Measurements from ENCODE around the gene SYNE3.

Gene SYNE3

DNA sequence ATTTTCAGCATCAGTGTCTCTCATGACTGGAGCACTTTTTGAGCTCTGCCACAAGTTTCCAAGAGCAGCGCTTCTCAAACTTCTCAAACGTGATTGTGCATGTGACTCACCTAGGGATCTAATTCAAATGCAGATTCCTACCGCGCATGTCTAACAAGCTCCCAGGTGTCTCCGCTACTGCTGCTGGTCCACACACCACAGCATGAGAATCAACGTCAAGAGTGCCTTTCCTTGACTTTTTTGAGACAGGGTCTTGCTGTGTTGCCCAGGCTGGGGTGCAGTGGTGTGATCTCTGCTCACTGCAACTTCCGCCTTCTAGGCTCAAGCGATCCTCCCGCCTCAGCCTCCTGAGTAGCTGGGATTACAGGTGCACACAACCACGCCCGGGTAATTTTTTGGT, 40.8 kb upstream of the SYNE3 start:
- H3K4me3 ChIP-seq (ENCODE audit: low read length): no peak overlapping the region
- TF ChIP-seq, protein P1, sequence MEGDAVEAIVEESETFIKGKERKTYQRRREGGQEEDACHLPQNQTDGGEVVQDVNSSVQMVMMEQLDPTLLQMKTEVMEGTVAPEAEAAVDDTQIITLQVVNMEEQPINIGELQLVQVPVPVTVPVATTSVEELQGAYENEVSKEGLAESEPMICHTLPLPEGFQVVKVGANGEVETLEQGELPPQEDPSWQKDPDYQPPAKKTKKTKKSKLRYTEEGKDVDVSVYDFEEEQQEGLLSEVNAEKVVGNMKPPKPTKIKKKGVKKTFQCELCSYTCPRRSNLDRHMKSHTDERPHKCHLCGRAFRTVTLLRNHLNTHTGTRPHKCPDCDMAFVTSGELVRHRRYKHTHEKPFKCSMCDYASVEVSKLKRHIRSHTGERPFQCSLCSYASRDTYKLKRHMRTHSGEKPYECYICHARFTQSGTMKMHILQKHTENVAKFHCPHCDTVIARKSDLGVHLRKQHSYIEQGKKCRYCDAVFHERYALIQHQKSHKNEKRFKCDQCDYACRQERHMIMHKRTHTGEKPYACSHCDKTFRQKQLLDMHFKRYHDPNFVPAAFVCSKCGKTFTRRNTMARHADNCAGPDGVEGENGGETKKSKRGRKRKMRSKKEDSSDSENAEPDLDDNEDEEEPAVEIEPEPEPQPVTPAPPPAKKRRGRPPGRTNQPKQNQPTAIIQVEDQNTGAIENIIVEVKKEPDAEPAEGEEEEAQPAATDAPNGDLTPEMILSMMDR (conservative IDR thresholded peaks at IDR 0.05; ENCODE audit: low read length): no peak
- no peak for DNase-seq (ENCODE audit: low read depth)

DNA sequence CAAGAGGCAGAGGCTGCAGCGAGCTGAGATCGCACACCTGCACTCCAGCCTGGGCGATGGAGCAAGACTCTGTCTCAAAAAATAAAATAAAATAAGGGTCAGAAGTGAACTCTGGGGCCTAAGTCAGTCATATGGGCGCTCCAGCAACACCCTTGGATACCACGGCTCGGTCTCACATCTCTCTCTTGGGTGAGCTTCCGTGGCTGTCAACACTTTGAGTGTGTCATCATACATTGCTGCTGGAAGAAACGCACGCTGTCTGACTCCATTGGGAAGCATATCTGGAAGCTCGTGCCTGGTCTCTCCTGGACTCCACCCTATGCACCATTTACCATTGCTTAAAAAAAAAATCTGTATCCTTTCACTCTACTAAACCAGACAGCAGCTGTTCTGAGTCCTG, 38.6 kb upstream of the SYNE3 start:
- DNase-seq (ENCODE audit: low read depth): no peak
- TF ChIP-seq, protein P1 (conservative IDR thresholded peaks at IDR 0.05; ENCODE audit: low read length): no peak
- H3K4me3 ChIP-seq (ENCODE audit: low read length): no peak overlapping the region

DNA sequence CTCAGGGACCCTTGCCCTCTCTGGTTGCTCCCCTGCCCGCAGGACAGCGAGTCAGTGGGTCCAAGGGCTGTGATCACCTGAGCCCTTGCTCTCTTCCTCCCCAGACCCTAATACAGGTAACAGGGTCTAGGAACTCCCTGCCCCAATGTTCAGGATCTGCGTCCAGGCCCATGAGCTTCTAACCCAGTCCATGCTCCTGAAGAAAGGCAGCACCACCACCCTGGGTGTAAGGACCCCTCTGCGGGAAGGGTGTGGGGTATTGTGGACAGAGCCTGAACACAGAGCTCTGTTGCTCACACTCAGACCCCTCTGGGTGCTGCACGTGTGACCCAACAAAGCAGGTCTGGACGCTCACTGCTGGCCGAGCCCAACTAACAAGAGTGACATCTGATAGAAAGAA, 36.7 kb upstream of the SYNE3 start:
- no peak for DNase-seq (ENCODE audit: low read depth)
- no peak overlapping the region for H3K4me3 ChIP-seq (ENCODE audit: low read length)
- TF ChIP-seq, protein P1 (conservative IDR thresholded peaks at IDR 0.05; ENCODE audit: low read length): no peak

DNA sequence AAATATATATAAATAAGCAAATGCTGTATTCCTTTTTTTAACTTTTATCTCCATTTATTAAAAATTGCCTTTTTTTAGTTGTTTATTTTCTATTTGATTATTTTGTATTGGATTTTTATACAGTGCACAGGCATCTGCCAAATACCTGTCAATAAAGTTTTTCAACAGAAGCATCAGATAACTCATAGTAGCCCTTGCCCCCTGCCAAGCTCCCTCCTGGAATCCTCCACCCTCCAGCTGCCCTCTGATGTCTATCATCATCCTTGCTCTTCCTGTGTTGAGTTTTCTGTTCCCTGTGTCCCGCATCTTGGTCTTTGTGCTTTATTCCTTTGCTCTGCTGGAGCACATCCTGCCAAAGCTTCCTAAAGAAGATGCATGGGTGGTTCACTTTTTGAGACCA, 35.0 kb upstream of the SYNE3 start:
- no peak for DNase-seq (ENCODE audit: low read depth)
- H3K4me3 ChIP-seq (ENCODE audit: low read length): no peak overlapping the region
- TF ChIP-seq, protein P1 (conservative IDR thresholded peaks at IDR 0.05; ENCODE audit: low read length): no peak

DNA sequence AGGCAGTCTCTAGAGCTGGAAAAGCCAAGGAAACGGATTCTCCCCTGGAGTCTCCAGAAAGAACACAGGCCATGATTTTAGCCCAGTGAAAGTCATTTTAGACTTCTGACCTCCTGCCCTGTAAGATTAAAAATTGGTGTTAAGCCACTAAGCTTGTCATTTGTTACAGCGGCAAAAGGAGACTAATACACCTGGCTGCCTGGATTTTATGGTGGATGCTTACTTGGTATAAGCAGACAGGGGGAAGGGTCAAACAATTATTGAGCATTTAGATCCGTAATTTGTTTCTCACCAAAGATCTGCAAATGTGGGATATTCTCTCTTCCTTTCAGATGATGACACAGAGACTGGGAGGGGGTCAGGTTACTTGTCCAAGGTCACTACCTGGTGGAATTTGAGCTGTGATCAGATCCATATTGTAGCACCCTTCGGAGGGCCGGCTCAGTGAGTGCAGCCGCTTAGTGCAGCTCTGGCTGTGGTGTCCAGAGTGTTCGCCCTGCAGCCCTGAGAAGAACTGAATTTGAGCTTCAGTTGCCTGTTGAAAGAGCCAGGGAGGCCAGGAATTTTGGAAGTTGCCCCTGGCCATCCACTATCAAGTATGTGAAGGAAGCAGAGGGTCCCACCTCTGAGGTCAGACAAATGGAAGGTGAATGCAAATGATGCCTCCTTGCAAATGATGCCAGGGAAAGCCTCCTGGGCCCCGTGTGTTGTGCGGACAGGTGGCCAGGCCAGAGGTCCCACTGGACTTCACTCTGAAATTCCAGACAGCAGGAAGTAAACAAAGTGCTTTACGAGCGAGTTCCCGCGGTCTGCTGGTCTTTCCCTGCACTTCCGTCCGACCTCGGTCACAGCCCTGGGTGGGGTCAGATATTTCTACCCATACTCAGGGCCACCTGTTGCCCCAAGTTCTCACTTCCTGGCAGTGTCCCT, 33.5 kb upstream of the SYNE3 start:
- no peak overlapping the region for H3K4me3 ChIP-seq (ENCODE audit: low read length)
- no peak for DNase-seq (ENCODE audit: low read depth)
- TF ChIP-seq, protein P1 (conservative IDR thresholded peaks at IDR 0.05; ENCODE audit: low read length): no peak

DNA sequence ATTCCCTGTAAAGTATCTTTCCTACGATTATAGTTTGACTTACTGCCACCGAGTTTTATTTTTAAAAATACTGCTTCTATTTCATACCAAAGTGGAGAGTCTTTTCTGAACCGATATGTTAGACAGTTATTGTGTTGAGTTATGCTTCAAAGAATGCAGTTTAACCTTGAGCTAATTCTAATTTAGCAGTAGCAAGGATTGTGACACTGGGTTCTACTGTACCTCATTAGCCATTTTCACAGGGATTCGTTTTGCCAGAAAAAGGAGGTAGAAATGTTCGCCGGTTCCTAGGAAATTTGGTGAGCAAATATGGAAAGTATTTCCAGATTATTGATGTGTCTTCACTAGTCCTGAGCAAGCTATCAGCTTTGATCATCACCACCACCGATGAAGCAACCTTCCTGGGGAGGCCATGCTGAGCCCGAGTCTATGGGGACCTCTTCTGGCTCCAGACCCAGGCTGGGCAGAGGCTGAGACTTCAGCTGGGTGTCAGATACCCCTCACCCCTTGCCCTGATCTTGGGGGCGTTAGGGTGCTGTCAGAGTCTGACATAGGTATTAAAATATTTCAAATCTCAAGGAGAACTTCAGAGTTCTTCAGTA, 32.0 kb upstream of the SYNE3 start:
- no peak overlapping the region for H3K4me3 ChIP-seq (ENCODE audit: low read length)
- no peak for DNase-seq (ENCODE audit: low read depth)
- TF ChIP-seq, protein P1 (conservative IDR thresholded peaks at IDR 0.05; ENCODE audit: low read length): no peak
